ENCODE results near the gene FOXD2.
"Not testable (repeated sequence)": the region's sequence is repeated elsewhere in the genome, so short reads cannot be mapped to it uniquely, and the experiment has no call there.

The FOXD2 gene

GRCh38 chr1:47450606-47451005, 12.8 kb downstream of the FOXD2 start:
- no peak overlapping the region for H3K4me3 ChIP-seq (ENCODE audit: low read length, poor library complexity, severe bottlenecking)
- TF ChIP-seq EZH2phosphoT487 (IDR thresholded peaks at IDR 0.05; ENCODE audit: borderline replicate concordance) (no peak), CTCF (conservative IDR thresholded peaks at IDR 0.05; ENCODE audit: low read length) (no peak)
- no peaks in the 10 kb centered on the region for H3K27me3 ChIP-seq (ENCODE audit: insufficient read depth, low read length, poor library complexity, severe bottlenecking)
- H3K4me1 ChIP-seq (ENCODE audit: insufficient read depth, low read length, poor library complexity, severe bottlenecking), result no peaks in the 10 kb centered on the region
- H4K20me1 ChIP-seq (ENCODE audit: insufficient read depth, low read length, poor library complexity, severe bottlenecking), result no peaks in the 10 kb centered on the region
- no peaks in the 10 kb centered on the region for H3K79me2 ChIP-seq (ENCODE audit: insufficient read depth, low read length)
- no peak overlapping the region for H3K4me2 ChIP-seq (ENCODE audit: low read depth, low read length, poor library complexity, severe bottlenecking)
- no peaks in the 10 kb centered on the region for H3F3A ChIP-seq (ENCODE audit: low read depth)
- no peak overlapping the region for H2AFZ ChIP-seq (ENCODE audit: low read length)
- no peaks in the 10 kb centered on the region for H3K9me3 ChIP-seq (ENCODE audit: insufficient read depth, low read depth, low read length)
- no peaks in the 10 kb centered on the region for H3K36me3 ChIP-seq (ENCODE audit: insufficient read depth, low read length)
- H3K9me2 ChIP-seq (replicated peaks; ENCODE audit: low read depth, low read length), result no peaks in the 10 kb centered on the region
- H3K9ac ChIP-seq (ENCODE audit: low read depth, low read length, poor library complexity, severe bottlenecking), result no peak overlapping the region

GRCh38 chr1:47452426-47452825, 14.6 kb downstream of the FOXD2 start:
- H3K9ac ChIP-seq (ENCODE audit: low read depth, low read length, poor library complexity, severe bottlenecking), result no peak overlapping the region

GRCh38 chr1:47453910-47454309, 16.1 kb downstream of the FOXD2 start:
- H3K36me3 ChIP-seq (ENCODE audit: insufficient read depth, low read length); H2AFZ ChIP-seq (ENCODE audit: low read length): not testable (repeated sequence)

More at GRCh38 chr1:47452426-47452825, 14.6 kb downstream of the FOXD2 start:
- TF ChIP-seq CTCF (conservative IDR thresholded peaks at IDR 0.05; ENCODE audit: low read length), result no peak
- no peak for TF ChIP-seq EZH2phosphoT487 (IDR thresholded peaks at IDR 0.05; ENCODE audit: borderline replicate concordance)
- Histone ChIP-seq H3K27me3 (ENCODE audit: insufficient read depth, low read length, poor library complexity, severe bottlenecking) (no peaks in the 10 kb centered on the region), H3K36me3 (ENCODE audit: insufficient read depth, low read length) (no peaks in the 10 kb centered on the region), H3F3A (ENCODE audit: low read depth) (no peaks in the 10 kb centered on the region), H3K4me2 (ENCODE audit: low read depth, low read length, poor library complexity, severe bottlenecking) (no peak overlapping the region), H3K9me2 (replicated peaks; ENCODE audit: low read depth, low read length) (no peaks in the 10 kb centered on the region), H3K9me3 (ENCODE audit: insufficient read depth, low read depth, low read length) (no peaks in the 10 kb centered on the region), H3K4me1 (ENCODE audit: insufficient read depth, low read length, poor library complexity, severe bottlenecking) (no peaks in the 10 kb centered on the region), H4K20me1 (ENCODE audit: insufficient read depth, low read length, poor library complexity, severe bottlenecking) (no peaks in the 10 kb centered on the region), H3K4me3 (ENCODE audit: low read length, poor library complexity, severe bottlenecking) (no peak overlapping the region), H2AFZ (ENCODE audit: low read length) (no peak overlapping the region), H3K79me2 (ENCODE audit: insufficient read depth, low read length) (no peaks in the 10 kb centered on the region)

GRCh38 chr1:47456250-47456649, 18.4 kb downstream of the FOXD2 start:
- no peak overlapping the region for H2AFZ ChIP-seq (ENCODE audit: low read length)
- no peaks in the 10 kb centered on the region for H3K9me3 ChIP-seq (ENCODE audit: insufficient read depth, low read depth, low read length)
- no peaks in the 10 kb centered on the region for H3K79me2 ChIP-seq (ENCODE audit: insufficient read depth, low read length)
- no peaks in the 10 kb centered on the region for H3K27me3 ChIP-seq (ENCODE audit: insufficient read depth, low read length, poor library complexity, severe bottlenecking)
- no peak overlapping the region for H3K4me2 ChIP-seq (ENCODE audit: low read depth, low read length, poor library complexity, severe bottlenecking)
- H3F3A ChIP-seq (ENCODE audit: low read depth), result no peaks in the 10 kb centered on the region
- no peaks in the 10 kb centered on the region for H3K36me3 ChIP-seq (ENCODE audit: insufficient read depth, low read length)
- TF ChIP-seq CTCF (conservative IDR thresholded peaks at IDR 0.05; ENCODE audit: low read length), result no peak
- no peak for TF ChIP-seq EZH2phosphoT487 (IDR thresholded peaks at IDR 0.05; ENCODE audit: borderline replicate concordance)
- H3K9ac ChIP-seq (ENCODE audit: low read depth, low read length, poor library complexity, severe bottlenecking), result no peak overlapping the region
- no peaks in the 10 kb centered on the region for H4K20me1 ChIP-seq (ENCODE audit: insufficient read depth, low read length, poor library complexity, severe bottlenecking)
- H3K4me1 ChIP-seq (ENCODE audit: insufficient read depth, low read length, poor library complexity, severe bottlenecking), result no peaks in the 10 kb centered on the region
- H3K9me2 ChIP-seq (replicated peaks; ENCODE audit: low read depth, low read length), result no peaks in the 10 kb centered on the region
- no peak overlapping the region for H3K4me3 ChIP-seq (ENCODE audit: low read length, poor library complexity, severe bottlenecking)

More at GRCh38 chr1:47453910-47454309, 16.1 kb downstream of the FOXD2 start:
- not testable (repeated sequence) for H3K9me3 ChIP-seq (ENCODE audit: insufficient read depth, low read depth, low read length); H4K20me1 ChIP-seq (ENCODE audit: insufficient read depth, low read length, poor library complexity, severe bottlenecking); H3K9me2 ChIP-seq (replicated peaks; ENCODE audit: low read depth, low read length); H3K4me1 ChIP-seq (ENCODE audit: insufficient read depth, low read length, poor library complexity, severe bottlenecking); H3K4me3 ChIP-seq (ENCODE audit: low read length, poor library complexity, severe bottlenecking); H3K27me3 ChIP-seq (ENCODE audit: insufficient read depth, low read length, poor library complexity, severe bottlenecking); H3K4me2 ChIP-seq (ENCODE audit: low read depth, low read length, poor library complexity, severe bottlenecking); H3K9ac ChIP-seq (ENCODE audit: low read depth, low read length, poor library complexity, severe bottlenecking); H3F3A ChIP-seq (ENCODE audit: low read depth); H3K79me2 ChIP-seq (ENCODE audit: insufficient read depth, low read length)

- not testable (repeated sequence) for H3K79me2 ChIP-seq (ENCODE audit: insufficient read depth, low read length); H3K9me3 ChIP-seq (ENCODE audit: insufficient read depth, low read depth, low read length); H3K36me3 ChIP-seq (ENCODE audit: insufficient read depth, low read length); H3K27me3 ChIP-seq (ENCODE audit: insufficient read depth, low read length, poor library complexity, severe bottlenecking); H3K9ac ChIP-seq (ENCODE audit: low read depth, low read length, poor library complexity, severe bottlenecking); H3K4me1 ChIP-seq (ENCODE audit: insufficient read depth, low read length, poor library complexity, severe bottlenecking); H3F3A ChIP-seq (ENCODE audit: low read depth); H3K4me2 ChIP-seq (ENCODE audit: low read depth, low read length, poor library complexity, severe bottlenecking); H2AFZ ChIP-seq (ENCODE audit: low read length); H3K9me2 ChIP-seq (replicated peaks; ENCODE audit: low read depth, low read length); H4K20me1 ChIP-seq (ENCODE audit: insufficient read depth, low read length, poor library complexity, severe bottlenecking); H3K4me3 ChIP-seq (ENCODE audit: low read length, poor library complexity, severe bottlenecking)
Measured at GRCh38 chr1:47457547-47457946, 19.7 kb downstream of the FOXD2 start.
